GM21367 (cell line): ENCODE results near the gene PTPRN2.
"Not testable (repeated sequence)": the region's sequence is repeated elsewhere in the genome, so short reads cannot be mapped to it uniquely, and the experiment has no call there.

Source experiments
- ATAC-seq: cut with Tn5 transposase; IDR thresholded peaks from one replicate; pipeline ENCODE4 v1.9.1; 2021; ENCODE audit not compliant: unreplicated experiment

Gene PTPRN2

DNA sequence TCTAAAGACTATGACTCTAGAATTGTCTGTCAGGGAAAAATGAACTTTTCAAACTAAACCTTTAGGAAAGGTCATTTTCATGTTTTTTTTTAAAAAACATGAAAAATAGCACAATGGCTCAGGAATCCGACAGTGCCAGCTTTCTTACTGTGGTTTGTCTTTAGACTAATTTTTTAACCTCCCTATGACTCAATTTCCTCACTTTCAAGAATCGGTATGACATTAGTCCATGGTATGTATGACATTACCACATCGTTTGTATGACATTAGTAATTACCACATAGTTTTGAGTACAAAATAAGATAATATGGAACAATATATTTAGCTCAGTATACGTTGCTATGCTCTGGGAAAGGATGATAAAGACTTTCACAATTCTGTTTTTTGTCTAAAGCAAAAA is 383.2 kb downstream of the PTPRN2 start:
- ATAC-seq = no peak

DNA sequence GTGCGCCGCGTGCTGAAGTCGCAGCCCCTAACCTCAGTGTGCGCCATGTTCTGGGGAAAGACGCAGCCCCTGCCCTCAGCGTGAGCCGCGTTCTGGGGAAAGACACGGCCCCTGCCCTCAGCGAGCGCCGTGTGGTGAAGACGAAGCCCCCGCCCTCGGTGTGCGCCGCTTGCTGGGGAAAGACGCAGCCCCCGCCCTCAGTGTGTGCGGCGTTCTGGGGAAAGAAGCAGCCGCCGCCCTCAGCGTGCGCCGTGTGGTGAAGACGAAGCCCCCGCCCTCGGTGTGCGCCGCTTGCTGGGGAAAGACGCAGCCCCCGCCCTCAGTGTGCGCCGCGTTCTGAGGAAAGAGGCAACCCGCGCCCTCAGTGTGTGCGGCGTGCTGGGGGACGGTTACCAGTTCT is 383.7 kb downstream of the PTPRN2 start:
- ATAC-seq = not testable (repeated sequence)

GRCh38 chr7:158194365-158194900 is 393.2 kb downstream of the PTPRN2 start:
- no peak for ATAC-seq

DNA sequence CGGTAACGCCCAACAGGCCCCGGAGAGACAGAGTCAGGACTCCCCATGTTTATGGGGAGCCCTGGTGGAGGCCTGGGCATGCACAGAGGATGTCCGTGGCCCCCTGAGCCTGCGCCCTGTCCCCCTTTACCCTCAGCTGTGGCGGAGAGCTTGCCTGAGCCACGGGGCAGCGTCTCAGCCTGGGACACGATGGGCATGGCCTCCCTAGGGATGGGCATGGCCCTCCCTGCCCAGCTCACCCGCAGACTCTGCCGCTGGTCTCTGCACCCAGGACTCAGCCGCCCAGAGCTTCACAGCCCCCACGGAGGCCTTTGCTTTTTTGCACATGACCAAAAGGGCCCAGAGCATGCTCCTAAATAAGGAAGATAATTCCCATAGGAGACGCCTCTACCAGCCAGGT is 394.2 kb downstream of the PTPRN2 start:
- ATAC-seq = no peak

- no peak for ATAC-seq
Measured at GRCh38 chr7:158192956-158193355, 394.7 kb downstream of the PTPRN2 start.

GRCh38 chr7:158192184-158192835 is 395.3 kb downstream of the PTPRN2 start:
- ATAC-seq = no peak

DNA sequence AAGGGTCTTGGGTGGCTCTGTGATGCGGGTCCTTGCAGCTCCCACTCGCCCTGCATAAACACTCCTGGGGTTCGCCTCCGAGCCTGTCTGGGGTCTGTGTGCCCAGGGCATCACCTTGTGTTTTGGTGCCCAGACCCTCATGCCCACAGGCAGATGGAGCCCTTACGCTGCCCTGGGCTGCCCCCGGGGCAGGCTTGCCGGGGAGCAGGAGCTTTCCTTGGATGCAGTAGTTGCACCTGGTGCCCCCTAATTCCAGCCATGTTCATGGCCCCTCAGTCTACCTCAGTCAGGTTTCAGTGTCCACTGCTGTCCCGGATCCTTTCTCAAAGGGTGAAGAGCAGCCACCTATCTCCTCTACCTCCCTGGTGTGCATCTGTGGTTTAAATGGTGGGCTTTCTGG is 396.0 kb downstream of the PTPRN2 start:
- ATAC-seq = no peak

DNA sequence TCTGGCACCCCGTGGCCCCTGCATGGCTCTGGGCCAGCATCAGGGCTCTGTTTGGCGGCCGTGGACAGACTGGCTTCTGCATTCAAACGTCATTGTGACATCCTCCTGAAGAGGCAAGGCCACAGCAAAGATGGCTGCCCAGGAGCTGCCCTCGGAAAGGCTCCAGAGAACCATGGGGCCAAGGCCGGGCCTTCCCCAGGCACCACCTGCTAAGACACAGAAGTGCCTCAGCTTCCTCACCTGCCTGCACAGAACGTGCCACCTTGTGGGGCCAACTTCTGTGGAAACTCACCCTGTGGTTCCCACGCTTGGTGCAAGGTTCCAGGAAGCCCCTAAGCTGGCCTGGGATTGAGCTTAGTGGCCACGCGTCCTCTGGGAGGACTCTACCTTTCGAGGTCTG is 396.9 kb downstream of the PTPRN2 start:
- no peak for ATAC-seq

- no peak for ATAC-seq
Measured at GRCh38 chr7:158188676-158189075, 398.9 kb downstream of the PTPRN2 start.

GRCh38 chr7:158187694-158187994 is 400.0 kb downstream of the PTPRN2 start:
- no peak for ATAC-seq

GRCh38 chr7:158186864-158187693 is 400.5 kb downstream of the PTPRN2 start:
- no peak for ATAC-seq

DNA sequence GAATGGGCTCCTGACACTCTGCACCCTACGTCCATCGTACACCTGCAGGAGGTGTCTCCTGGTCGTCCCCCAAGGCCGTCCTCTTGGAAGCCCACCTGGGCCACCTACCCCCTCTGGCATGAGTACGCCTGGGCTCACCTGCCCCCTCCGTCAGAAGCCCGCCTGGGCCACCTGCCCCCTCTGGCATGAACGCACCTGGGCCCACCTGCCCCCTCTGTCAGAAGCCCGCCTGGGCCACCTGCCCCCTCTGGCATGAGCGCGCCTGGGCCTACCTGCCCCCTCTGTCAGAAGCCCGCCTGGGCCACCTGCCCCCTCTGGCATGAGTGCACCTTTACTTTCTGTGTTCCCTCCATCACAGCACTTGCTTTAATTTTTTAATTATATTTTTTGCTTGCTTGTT is 401.2 kb downstream of the PTPRN2 start:
- ATAC-seq = no peak

- no peak for ATAC-seq
Measured at GRCh38 chr7:158185653-158186052, 402.0 kb downstream of the PTPRN2 start.

GRCh38 chr7:158183431-158183830 is 404.2 kb downstream of the PTPRN2 start:
- ATAC-seq = no peak

- ATAC-seq = no peak
Measured at GRCh38 chr7:158176561-158177173, 411.0 kb downstream of the PTPRN2 start.

GRCh38 chr7:158175779-158176178 is 411.8 kb downstream of the PTPRN2 start:
- ATAC-seq = no peak

DNA sequence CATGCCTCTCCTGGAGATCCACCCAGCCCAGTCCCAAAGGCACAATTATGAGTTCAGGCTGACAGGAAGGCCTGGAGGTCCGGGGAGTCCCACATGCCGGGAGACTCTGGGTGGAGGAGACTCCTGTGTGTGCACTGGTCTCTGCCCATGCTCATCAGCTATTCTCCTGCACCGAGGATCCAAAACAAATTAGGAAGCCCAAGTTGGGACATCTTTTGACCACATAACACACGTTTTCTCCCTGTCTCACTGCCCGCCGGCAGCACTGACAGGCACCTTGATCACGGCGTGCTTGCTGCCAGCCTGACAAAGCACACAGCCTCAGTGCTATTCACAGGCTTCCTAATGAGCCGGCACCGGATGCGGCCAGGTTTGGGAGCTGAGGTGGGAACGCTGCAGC is 412.7 kb downstream of the PTPRN2 start:
- no peak for ATAC-seq

GRCh38 chr7:158167373-158167772 is 420.2 kb downstream of the PTPRN2 start:
- ATAC-seq = no peak

GRCh38 chr7:158166386-158167340 is 421.0 kb downstream of the PTPRN2 start:
- ATAC-seq = no peak

GRCh38 chr7:158165711-158166110 is 421.9 kb downstream of the PTPRN2 start:
- ATAC-seq = no peak
